Inflammatory macrophage treated with lipopolysaccharide for 4 hours (primary cell): Measurements from ENCODE around the gene CLCNKB.
"Not testable (repeated sequence)": the region's sequence is repeated elsewhere in the genome, so short reads cannot be mapped to it uniquely, and the experiment has no call there.

Experiments used
- DNase-seq: peaks from one replicate; pipeline ENCODE4 v3.0.0-alpha.2; 2020

CLCNKB gene

DNA sequence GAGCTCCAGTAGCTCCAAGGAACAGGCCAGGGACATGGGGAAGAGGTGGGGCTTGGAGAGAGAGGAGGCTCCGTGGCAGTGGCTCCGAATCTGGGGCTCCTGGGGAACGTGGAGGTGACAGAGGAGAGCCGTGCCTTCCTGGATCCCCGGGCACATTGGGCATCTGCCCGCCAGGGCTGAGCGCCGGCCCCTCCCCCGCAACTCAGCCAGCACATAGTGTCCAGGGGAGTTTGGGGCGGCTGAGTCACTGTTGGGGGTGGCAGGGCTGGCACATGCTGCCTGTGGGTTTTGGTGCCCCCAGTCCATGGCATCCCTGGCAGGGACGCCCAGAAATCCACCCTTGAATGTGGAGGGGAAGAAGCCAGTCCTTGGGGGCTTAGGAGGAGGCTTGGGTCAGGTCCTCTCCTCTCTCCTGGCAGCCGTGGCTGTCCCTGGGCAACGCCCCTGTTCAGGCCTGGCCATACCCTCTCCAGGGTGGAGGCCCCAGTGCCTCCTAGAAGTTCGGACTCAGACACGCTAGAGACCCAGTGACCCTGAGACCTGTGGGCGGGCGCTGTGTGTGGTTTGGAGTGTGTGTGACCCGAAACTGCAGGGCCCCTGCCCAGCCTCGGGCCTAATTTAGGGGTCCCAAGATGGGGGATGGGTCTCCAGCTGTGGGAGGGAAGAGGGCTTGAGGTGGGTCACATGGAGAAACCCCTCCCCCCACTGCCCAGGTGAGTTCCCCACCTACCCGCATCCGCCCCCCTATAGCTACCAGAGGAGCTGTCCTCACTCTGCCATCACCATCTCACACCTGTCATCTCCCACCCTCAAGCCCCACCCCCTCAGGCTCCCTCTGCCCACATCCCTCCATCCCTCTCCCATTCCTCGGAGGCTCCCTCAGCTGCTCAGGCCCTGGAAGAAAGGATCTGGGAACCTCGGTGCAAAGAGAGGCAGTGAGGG, 27.4 kb upstream of the CLCNKB start:
- no peak for DNase-seq

DNA sequence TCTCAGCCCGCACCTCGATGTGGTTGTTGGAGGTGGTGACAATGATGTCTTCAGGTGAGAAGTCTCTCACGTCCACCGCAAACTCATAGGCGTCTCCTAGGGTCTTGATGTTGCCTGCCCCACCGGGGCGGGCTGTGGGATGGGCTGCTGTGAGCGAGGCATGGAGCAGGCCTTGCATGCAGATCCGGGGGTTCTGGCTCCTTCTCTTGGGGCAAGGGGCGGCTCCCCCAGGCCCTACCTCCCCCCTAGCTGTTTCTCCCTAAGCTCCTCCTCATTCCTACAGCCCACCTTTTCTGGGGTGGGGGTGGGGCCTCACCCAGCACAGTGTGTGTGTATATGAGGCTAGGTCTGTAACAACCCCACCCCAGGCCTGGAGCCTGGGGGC, 26.5 kb upstream of the CLCNKB start:
- DNase-seq, result no peak

DNA sequence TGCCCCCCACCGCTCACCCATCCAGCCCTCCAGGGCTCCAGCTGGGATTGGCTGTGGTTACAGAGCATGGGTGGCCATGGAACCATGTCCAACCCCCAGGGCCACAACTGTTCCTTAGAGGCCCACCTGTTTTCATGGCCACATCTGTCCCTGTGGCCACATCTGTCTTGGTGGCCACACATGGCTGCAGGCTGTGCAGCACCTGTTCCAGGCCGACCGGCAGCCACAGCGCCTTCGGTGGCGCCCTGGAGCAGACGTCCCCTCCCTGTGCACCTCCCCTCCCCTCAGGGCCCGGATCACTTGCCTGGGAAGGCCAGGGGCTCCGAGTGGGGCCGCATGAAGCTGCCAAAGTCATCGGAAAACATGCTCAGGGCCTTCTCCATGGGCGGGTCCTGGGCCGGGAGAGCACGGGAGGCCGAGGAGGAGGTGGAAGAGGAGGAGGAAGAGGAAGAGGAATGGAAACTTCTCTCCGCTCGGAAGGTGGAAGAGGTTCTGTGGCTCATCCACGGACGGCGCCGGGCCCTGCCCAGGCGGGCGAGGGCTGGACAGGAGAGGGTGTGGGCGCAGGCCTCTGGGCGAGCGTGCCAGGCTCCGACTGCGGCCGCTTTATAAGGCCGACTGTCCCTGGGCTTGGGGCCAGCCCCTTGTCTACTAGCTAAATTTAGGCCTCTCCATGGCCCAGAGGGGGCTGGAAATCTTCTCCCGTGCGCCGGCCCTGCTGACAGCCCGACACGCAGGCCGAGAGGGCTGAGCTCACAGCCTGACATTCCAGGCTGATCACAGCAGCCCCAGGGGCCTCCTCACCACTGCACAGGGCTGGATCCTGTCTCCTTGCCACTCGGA, 25.9 kb upstream of the CLCNKB start, which contains the start of gene HSPB7:
HSPB7 (minus strand) TSS at position 583 of the 843 bp plus-strand sequence; CDS start at position 503, 80 bp downstream.
- no peak for DNase-seq

DNA sequence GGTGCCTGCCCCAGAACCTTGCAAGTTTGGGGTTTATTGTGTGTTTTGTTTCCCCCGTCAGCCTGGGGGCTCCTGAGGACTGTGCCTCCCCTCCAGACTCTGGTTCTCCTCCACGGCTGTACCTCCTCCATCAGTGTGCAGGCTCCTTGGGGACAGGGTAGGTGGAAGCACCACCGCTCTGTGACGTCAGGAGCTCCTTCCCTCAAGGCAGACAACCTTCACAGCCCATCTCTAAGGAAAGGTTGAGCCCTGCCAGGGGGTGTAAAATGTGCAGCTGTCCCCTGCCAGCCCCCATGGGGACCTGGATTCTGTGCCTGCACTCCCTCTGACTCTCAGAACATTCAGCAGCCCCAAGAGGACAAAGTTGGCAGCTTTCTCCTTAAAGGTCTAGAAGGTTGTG, 25.3 kb upstream of the CLCNKB start:
- no peak for DNase-seq

DNA sequence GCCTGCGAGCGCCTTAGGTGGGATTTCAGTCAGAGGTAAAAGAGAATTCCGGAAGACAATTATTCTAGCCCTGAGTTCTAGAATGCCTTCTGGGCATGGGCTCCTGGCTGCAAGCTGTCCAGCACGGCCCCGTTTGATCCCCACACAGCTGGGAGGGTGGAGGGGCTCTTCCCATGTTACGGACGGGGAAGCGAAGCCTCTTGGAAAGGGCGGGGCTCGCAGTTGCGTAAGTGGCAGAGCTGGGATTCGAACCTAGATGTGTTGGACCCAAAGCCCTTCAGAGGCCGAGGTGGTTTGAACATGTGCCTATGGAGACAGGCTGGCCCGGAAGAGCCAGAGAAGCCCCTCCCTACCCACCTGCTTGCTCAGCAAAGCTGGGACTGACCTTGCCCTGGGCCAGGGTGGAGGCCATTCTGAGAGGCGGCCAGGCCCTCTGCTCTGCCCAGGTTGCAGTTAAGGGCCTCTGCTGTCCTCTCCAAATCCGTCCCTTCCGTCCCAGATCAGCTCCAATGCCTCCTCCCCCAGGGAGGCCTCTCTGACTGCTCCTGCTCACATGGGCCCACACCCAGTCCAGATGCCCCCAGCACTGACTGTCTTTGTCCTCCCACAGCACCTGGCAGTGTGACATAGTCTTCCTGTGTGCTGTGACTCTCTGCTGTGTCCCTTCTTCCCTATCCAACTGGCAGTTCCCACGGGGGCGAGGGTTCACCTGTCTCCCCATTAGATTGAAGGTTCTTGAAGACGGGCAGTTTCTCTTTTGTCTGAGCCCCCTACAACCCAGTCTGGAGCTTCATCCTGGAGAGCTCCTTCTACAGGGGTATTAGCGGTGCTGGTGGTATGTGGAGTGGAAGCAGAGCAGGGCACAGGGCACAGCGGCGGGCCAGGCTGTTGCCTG, 24.6 kb upstream of the CLCNKB start:
- DNase-seq, result no peak

DNA sequence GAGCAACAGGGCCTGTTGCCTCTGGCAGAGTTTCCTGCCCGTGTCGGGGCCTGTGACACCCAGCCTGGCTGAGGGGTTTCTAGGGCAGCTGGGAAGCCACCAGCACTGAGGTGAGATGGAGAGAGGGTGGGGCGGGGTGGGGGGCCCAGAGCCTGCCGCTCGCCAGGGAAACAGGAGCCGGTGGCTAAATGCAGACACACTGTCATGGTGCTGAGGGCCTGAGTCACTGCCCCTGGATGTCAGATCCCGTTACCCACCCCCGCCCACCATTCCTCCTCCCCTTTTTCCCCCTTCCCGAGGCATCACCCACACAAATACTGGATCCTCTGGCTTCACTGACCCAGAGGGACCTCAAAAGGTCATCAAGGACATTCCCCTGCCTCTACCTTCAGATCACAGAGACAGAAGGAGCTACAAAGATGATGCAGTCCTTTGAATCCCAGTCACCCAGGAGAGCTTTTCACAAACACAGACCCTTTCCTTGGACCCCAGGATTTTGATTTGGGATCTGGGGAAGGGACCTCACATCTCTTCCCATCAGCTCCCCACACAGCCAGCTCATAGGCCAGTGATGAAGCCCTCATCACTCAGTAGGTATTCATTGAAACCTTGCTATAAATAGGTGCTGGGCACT, 23.8 kb upstream of the CLCNKB start:
- DNase-seq, result no peak

DNA sequence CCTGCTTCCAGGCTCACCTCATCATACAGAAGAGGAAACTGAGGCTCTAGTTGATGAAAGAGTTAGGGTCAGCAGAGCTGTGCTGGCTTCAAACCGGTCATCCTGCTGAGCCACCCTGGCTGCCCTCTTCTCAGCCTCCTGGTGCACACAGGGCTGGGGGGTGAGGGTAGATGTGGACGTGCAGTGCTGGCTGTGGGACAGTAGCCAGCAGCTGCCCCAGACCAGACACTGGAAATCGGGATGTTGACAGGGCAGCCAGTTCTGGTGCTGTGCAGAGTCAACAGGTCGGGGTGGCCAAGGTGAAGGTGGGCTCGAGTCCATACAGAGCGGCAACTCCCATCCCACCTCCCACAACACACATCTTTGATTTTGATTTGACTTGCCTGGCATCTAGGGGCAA, 23.3 kb upstream of the CLCNKB start:
- DNase-seq, result no peak

DNA sequence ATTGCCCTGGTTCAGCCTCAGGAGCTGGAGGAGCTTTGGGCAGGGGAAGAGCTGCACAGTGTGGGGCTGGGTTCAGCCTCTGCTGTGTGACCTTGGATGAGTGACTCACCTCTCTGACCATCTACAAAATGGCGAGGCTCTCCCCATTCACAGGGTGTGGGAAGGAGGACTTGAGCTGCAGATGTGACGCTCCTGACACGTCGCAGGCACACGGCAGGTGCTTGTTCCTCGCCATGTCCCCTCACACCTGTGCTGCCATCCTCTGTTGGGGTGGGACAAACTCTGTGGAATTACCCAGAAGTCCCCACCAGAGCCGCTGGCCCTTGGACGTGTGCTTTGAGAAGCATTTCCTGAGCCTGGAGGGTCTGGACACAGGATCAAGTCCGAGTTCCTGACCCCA, 22.7 kb upstream of the CLCNKB start:
- not testable (repeated sequence) for DNase-seq

DNA sequence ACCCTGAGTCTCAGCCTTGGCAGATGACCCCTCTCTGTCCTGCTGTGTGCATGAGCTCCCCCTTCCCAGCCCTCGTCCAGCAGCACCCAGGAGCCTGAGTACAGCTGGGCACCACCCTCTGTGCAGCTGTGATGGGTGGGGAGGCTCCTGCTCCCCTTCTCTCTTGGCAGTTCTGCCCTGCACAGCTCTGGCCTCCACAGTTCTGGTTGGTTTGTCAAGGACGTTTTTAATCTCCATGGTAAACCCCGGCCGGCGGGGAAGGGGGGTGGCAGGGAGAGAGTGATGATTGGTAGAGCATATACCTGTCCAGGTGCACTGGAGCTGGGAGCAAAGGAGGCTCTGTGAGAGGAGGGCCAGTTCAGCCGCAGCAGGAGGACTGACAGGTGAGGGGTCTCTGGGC, 21.9 kb upstream of the CLCNKB start, which contains the start of gene CLCNKA:
CLCNKA (plus strand) TSS at position 356 of the 400 bp plus-strand sequence. CDS start 584 bp downstream, outside the sequence.
- no peak for DNase-seq

DNA sequence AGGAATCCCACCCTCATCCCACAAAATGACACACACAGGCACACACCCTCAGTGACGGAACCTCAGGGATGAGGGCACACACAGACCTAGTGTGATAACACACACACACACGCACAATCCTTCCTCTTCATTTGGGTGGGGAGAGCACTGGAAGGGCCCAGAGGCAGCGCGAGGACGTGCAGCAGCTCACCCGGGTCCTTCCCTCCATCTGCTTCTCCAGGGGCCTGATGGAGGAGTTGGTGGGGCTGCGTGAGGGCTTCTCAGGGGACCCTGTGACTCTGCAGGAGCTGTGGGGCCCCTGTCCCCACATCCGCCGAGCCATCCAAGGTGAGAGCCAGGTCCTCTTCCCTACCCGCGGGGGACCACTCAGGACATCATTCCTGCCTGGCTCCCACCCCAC, 21.2 kb upstream of the CLCNKB start:
- no peak for DNase-seq

DNA sequence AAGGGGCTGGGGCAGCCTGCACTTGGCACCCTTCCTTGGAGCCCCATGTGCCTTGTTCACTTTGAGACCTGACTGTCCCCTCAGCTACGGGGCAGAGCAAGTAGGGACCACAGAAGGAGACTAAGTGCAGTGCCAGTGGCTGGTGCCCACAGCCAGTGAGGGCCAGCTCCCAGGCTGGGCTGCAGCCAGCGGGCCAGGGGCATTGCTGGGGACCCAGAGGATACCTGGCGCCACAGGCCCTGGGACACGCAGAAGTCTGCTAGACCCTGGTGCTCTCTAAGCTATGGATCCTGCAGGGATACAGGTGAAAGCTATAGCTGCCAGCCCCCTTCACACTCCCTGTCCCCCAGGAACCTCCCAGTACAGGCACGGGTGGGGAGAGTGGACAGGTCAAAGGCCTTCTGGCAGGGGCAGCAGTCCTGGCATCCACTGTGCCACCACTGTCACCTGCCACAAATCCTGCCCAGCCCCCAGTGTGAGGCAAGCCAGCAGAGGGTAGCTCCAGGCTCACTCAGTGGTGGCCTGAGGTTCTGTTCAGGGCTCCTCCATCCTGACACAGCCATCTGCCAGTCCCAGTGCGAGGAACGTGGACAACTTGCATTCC, 20.4 kb upstream of the CLCNKB start:
- DNase-seq, result no peak

DNA sequence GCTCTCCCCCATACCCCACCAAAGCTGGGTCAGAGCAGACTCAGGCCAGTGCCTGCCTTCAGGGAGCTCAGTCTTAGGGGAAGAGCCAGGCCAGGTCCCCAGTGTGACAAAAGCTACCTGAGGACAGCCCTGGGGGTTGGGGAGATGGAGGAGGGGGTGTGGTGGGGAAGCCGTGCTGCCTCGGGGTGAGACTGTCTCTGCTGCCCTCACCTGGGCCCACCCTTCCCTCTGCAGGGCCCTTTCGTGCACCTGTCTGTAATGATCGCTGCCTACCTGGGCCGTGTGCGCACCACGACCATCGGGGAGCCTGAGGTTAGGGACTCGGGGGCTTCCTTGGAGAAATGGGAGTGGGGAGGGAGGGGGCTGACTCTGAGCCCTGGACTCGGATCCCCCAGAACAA, 17.3 kb upstream of the CLCNKB start:
- DNase-seq, result not testable (repeated sequence)

DNA sequence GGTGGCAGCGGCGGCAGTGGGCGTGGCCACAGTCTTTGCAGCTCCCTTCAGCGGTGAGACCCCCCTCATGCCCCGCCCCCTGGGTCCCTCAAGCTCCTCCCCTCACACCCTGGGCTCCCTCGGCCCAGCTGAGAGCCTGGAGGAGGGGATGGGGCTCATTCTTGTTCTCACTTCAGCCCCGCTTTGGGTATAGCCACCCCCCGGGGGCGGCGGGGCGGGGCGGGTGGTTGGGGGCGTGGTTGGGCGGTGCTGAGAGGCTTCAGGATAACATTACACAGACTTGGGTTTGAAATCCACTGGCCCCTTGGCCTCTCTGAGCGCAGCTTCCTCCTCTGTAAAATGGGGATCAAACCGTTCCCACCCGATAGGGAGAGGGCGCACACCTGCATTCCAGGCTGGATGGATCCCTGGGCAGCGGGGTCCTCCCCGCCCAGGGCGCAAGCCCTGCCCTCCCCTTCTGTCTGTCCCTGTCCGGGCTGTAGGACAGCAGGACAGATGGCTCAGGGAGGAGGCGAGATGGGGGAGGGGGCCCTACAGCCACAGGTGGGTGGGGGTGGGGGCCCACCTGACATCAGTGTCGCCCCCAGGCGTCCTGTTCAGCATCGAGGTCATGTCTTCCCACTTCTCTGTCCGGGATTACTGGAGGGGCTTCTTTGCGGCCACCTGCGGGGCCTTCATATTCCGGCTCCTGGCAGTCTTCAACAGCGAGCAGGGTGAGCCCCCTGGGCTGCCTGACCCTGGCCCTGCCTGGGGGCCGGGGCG, 16.7 kb upstream of the CLCNKB start:
- no peak for DNase-seq

DNA sequence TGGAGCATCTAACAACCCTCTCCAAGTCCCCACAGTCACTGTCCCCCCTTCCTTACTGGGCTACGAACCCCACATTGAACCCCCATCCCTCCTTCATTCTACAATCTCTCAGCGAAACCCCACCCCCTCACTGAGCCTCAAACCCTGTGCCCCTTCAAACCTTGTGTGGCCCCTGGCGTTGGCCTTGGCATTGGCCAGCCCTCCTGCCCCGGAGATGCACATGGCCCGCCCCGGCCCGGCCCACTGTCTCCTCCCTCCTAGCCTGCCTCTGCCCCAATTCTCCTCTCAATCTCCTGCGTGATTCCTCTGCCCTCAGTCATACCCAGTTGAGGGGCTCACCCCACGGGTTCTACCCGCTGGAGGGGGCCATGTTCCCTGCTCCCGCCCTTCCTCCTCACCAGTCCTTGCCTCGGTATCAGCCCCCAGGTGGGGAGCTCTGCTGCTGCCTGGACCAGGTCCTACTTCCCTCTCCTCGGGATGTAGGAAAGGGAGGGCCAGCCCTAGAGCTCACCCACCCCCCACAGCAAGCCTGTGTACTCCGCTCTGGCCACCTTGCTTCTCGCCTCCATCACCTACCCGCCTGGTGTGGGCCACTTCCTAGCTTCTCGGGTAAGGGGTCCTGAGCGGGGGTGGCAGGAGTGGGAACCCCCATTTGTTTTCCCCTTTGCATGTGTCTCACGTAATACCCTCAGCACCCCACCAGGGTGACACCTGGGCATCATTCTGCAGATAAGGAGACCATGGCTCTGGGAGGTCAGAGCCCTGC, 15.2 kb upstream of the CLCNKB start:
- DNase-seq, result no peak

DNA sequence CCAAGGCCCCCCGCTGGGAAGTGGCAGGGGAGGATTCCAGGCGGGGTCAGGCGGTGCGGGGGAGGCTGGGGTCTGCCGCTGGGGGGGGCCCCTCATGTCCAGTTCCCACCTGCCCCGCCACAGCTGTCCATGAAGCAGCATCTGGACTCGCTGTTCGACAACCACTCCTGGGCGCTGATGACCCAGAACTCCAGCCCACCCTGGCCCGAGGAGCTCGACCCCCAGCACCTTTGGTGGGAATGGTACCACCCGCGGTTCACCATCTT, 14.6 kb upstream of the CLCNKB start:
- not testable (repeated sequence) for DNase-seq

DNA sequence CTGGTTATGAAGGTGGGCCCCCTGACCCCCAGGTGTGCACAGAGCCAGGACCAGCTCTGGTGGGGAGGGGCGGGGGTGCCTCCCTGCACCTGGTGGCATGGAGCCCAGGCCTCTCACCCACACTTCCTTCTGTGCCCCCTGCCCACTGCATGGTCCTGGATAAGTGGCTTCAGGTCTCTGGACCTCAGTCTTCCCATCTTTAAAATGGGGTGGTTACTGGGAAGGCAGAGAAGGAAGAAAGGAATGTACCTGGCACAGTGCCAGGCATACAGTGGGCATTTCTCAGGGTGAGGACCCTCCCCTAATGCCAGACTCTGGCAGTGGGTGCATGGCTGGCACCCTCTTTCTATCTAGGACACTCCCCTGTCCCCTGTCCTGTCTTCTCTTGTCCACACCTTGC, 14.3 kb upstream of the CLCNKB start:
- DNase-seq, result no peak

DNA sequence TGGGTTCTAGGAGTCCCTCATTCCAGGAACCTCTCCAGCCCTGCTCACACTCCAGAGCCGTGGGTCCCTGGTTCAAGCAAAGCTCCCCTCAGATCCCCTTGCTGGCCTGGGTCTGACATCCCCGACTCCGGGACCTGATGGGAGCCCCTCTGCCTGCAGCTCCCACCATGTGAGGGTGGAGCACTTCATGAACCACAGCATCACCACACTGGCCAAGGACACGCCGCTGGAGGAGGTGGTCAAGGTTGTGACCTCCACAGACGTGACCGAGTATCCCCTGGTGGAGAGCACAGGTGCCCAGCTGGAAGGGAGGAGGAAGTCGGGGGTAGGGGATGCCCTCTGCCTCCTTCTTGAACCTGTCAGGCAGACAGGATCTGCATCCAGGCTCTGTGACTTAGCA, 12.0 kb upstream of the CLCNKB start:
- DNase-seq, result no peak

DNA sequence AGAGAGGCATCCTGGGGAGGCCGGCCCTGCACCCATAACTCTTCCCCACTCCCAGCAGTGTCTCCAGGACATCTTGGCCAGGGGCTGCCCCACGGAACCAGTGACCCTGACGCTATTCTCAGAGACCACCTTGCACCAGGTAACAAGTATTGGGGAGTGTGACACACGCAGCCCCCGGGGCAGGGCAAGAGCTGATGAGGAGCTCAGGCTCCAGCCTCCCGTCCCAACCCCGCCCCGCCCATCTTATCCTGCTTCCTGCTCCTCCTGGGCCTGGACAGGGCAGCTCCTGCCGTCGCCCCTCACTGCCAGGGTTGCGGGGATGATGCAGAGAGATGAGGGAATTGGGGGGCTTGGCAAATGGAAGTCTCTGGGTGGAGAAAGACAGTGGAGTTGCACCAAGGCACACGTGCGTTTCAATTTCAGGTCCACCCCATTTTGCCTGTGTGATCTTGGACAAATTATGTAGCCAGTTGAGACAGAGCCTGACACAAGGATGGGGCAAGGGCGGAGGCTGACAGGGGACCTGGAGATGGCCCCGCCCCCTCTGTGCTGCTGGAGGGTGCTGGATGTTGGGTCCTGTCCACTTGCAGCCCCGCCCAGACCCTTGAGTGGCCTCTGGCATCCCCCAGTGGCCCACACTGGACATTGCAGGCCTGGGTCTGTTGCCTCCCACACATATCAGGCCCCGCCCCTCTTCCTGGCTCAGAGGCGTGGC, 11.0 kb upstream of the CLCNKB start:
- DNase-seq, result peak; percentile 82

DNA sequence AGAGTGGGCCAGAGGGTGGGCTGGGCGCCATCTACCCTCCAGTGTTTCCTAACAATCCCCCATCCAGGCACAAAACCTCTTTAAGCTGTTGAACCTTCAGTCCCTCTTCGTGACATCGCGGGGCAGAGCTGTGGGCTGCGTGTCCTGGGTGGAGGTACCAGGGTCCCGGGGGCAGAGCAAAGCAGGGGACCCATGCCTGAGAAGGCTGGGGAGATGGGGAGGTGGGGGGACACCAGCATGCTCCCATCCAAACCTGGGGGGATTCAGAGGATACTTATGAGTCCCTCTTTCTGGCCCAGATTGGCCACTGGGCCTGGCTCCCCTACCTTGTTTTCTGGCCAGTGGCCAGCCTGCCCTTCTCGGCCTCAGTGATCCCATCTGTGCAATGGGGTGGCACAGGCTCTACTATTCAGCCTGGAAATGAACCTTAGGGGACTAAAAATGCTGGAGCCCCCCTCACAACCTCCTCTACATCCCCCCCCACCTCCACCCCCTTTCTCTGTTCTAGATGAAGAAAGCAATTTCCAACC, 10.4 kb upstream of the CLCNKB start:
- not testable (repeated sequence) for DNase-seq
